GM19438 (cell line): Measurements from ENCODE around the gene TMEM256.

Experiments used
- ATAC-seq: cut with Tn5 transposase; IDR thresholded peaks from one replicate; pipeline ENCODE4 v1.9.1; 2021; ENCODE audit warnings: low read depth; ENCODE audit not compliant: unreplicated experiment

TMEM256 gene

GRCh38 chr17:7356072-7356549, 47.8 kb downstream of the TMEM256 start:
- ATAC-seq: no peak

GRCh38 chr17:7355573-7355972, 48.3 kb downstream of the TMEM256 start:
- ATAC-seq: no peak

- no peak for ATAC-seq
Measured at GRCh38 chr17:7355053-7355452, 48.8 kb downstream of the TMEM256 start, which contains the start of gene TMEM95. Gene TMEM95, plus strand, starts transcription at chr17:7355156. Its CDS starts 49 bp downstream, at chr17:7355205.

- ATAC-seq: no peak
Measured at GRCh38 chr17:7354262-7354843, 49.5 kb downstream of the TMEM256 start.
